ENCODE results near the gene AGPAT3. TPM values are rescaled to one million over a fixed set of nuclear protein-coding genes. Genes with fewer than 3 reads are reported as not detected.

Gene AGPAT3
- total RNA-seq, 1 donor: 63.5 TPM

DNA sequence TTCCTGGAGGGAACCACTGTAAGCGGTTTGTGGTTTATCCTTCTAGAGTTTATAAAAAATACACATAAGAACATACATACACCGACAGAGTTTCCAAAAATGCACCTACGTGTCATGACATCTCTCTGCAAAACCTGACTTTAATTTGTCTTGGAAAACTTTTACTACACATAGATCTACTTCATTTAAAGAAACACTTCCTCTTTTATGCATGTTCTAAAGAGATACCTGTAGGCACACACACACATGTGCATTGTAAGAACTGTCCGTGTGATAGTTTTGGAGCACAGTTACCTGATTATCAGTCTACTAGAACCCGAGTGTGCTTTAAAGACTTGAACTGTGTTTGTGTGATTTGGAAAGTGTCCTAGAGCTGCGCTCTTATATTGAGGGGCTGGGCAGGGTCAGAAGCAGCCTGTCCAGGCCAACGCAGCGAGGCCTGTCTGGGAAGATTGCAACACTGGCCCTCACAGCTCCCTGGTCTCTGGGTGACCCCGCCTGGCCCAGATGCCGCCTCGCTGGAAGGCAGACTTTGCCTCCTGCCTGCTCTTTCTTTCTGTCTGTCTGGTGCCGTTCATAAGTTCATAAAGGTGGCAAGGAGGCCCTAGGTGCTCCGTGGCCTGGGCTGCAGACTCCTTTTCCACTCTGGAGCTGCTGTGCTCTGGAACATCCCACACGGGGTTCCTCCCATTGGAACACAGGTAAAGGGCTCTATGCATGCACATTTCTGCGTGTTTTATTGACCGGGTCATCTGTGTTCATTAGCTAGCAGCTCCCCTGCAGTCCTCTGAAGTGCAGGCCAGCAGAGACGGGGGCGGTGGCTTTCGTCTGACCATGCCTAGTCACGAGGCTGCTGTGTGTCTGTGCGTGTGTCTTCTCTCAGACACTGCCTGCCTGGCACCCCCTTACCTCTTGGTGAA is 46.3 kb downstream of the AGPAT3 start:
- TF ChIP-seq, protein P1, sequence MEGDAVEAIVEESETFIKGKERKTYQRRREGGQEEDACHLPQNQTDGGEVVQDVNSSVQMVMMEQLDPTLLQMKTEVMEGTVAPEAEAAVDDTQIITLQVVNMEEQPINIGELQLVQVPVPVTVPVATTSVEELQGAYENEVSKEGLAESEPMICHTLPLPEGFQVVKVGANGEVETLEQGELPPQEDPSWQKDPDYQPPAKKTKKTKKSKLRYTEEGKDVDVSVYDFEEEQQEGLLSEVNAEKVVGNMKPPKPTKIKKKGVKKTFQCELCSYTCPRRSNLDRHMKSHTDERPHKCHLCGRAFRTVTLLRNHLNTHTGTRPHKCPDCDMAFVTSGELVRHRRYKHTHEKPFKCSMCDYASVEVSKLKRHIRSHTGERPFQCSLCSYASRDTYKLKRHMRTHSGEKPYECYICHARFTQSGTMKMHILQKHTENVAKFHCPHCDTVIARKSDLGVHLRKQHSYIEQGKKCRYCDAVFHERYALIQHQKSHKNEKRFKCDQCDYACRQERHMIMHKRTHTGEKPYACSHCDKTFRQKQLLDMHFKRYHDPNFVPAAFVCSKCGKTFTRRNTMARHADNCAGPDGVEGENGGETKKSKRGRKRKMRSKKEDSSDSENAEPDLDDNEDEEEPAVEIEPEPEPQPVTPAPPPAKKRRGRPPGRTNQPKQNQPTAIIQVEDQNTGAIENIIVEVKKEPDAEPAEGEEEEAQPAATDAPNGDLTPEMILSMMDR (IDR thresholded peaks at IDR 0.05; ENCODE audit: insufficient read depth, low read depth, low read length): no peak
- DNase-seq (ENCODE audit: low read depth): peak; percentile 84
- H3K4me3 ChIP-seq (ENCODE audit: low read depth, low read length): no peak overlapping the region

DNA sequence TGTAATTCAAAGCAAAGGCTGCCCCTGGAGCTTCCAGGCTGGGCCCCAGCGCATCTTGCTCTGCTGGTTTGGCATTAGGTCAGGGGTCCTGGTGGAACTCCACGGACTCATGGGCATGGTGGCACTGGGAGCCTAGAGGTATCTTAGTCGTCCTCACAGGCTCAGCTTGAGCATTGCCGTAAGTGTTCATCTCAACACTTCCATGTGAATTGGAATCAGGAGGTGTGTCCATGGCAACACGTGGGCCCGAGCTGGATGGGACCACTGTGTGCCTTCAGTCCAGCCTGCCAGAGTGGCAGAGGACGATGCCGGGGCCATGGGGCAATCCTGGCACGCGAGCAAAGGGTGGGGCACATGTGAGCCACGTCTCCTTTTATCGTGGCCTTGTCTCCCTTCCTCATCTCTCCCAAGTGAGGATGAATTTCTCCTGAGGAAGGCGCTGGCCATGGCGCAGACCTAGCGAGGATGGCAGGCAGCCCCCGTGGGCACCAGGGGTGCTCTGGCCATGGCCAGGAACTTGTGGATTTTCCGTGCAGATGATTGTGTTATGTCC is 47.0 kb downstream of the AGPAT3 start:
- TF ChIP-seq, protein P1 (IDR thresholded peaks at IDR 0.05; ENCODE audit: insufficient read depth, low read depth, low read length): no peak
- no peak overlapping the region for H3K4me3 ChIP-seq (ENCODE audit: low read depth, low read length)
- DNase-seq (ENCODE audit: low read depth): no peak

- H3K4me3 ChIP-seq (ENCODE audit: low read depth, low read length): no peak overlapping the region
- no peak for DNase-seq (ENCODE audit: low read depth)
- TF ChIP-seq, protein P1 (IDR thresholded peaks at IDR 0.05; ENCODE audit: insufficient read depth, low read depth, low read length): no peak
These were observed 47.5 kb downstream of the AGPAT3 start for GRCh38 chr21:43912500-43912899.

DNA sequence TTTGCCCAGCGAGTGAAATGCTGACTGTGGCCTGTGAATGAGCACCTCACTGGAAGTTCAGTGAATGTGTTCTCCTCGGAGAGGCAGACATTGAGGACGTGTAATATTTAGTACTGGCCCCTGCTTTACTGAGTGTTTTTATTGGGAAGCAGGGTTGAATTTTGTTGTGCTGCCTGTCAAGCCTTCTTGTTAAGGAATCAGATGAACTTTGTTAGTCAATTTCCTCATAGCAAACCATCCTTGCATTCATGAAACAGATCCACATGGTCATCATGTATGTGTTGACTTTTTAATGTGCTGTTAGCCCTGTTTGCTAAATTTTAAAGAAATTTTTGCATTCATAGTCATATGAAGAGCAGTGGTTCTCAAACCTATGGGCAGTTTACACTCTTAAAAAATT is 47.9 kb downstream of the AGPAT3 start:
- H3K4me3 ChIP-seq (ENCODE audit: low read depth, low read length): no peak overlapping the region
- TF ChIP-seq, protein P1 (IDR thresholded peaks at IDR 0.05; ENCODE audit: insufficient read depth, low read depth, low read length): no peak
- DNase-seq (ENCODE audit: low read depth): no peak

GRCh38 chr21:43913928-43914327 is 48.9 kb downstream of the AGPAT3 start:
- DNase-seq (ENCODE audit: low read depth): peak; percentile 88
- no peak overlapping the region for H3K4me3 ChIP-seq (ENCODE audit: low read depth, low read length)
- TF ChIP-seq, protein P1 (IDR thresholded peaks at IDR 0.05; ENCODE audit: insufficient read depth, low read depth, low read length): no peak

GRCh38 chr21:43916076-43916475 is 51.1 kb downstream of the AGPAT3 start:
- no peak for DNase-seq (ENCODE audit: low read depth)
- no peak overlapping the region for H3K4me3 ChIP-seq (ENCODE audit: low read depth, low read length)
- TF ChIP-seq, protein P1 (IDR thresholded peaks at IDR 0.05; ENCODE audit: insufficient read depth, low read depth, low read length): no peak
